ENCODE data around the gene PNLIPRP2.

- TF ChIP-seq CTCF (IDR thresholded peaks at IDR 0.05; ENCODE audit: low read length) (no peak), EZH2 (optimal IDR thresholded peaks at IDR 0.05; ENCODE audit: low read depth, low read length) (no peak)
Observed at GRCh38 chr10:116606061-116606483, 14.7 kb upstream of the PNLIPRP2 start.
